GM12878 (cell line): ENCODE measurements around the gene DLG1. TPM values are rescaled to one million over a fixed set of nuclear protein-coding genes. Genes with fewer than 3 reads are reported as not detected.

Source experiments
- ATAC-seq: fragments of 200-7000 bp; cut with Tn5 transposase; 3 replicates; pipeline ENCODE4 v1.9.1; 2020; ENCODE audit warnings: mild to moderate bottlenecking, moderate library complexity
- BruUV-seq: library from RNA; stranded (reverse); fragments of 400-500 nt; replicated peaks from 2 replicates; lab custom pipeline; 2021; lab: Mats Ljungman, UMichigan
- CTCF ChIA-PET: fragments of 300-600 bp; sonication (Branson Sonifier 250); formaldehyde crosslinking; extraction: SDS; loops from one replicate; lab custom pipeline; 2021; ENCODE audit warnings: inconsistent platforms; lab: Yijun Ruan, JAX
- POLR2A ChIA-PET: fragments of 350-600 bp; formaldehyde crosslinking; extraction: SDS; loops from one replicate; lab custom pipeline; 2021; ENCODE audit warnings: inconsistent platforms; lab: Charles Lee
- RAD21 ChIA-PET: fragments of 300-600 bp; sonication (Branson Sonifier 250); formaldehyde crosslinking; loops from one replicate; lab custom pipeline; 2023; ENCODE audit warnings: antibody characterized with exemption; ENCODE audit not compliant: unreplicated experiment; lab: Charles Lee
- SMC1A ChIA-PET: fragments of 300-600 bp; sonication (Branson Sonifier 250); formaldehyde crosslinking; loops from one replicate; lab custom pipeline; 2023; ENCODE audit not compliant: unreplicated experiment, uncharacterized antibody; lab: Charles Lee
- DNase-seq: peaks from one replicate; pipeline ENCODE4 v3.0.0-alpha.2; 2011; ENCODE audit warnings: low read depth, low spot score
- FAIRE-seq: peaks from 3 replicates; lab custom pipeline; 2011; peaks lifted over from hg19 to GRCh38; lab: Jason Lieb, UNC
- H2AFZ ChIP-seq: 2 replicates; pipeline ENCODE4 v1.6.0; 2011; ENCODE audit warnings: low read depth, low read length, control low read depth; ENCODE audit not compliant: control insufficient read depth
- H3K27ac ChIP-seq: 2 replicates; pipeline ENCODE4 v1.5.1; 2011; ENCODE audit warnings: control low read depth; ENCODE audit not compliant: control insufficient read depth, insufficient read depth
- H3K27me3 ChIP-seq, 2 experiments: replicated peaks in 1 of 2; 2 replicates each; pipeline versions ENCODE4 v1.6.0 to v1.6.1; 2011; ENCODE audit warnings: low read length in 1 of 2; ENCODE audit not compliant: control insufficient read depth in 2 of 2, insufficient read depth in 2 of 2
- H3K36me3 ChIP-seq, 2 experiments: 2 replicates each; pipeline ENCODE4 v1.5.1; 2011; ENCODE audit warnings: low read length in 1 of 2; ENCODE audit not compliant: control insufficient read depth in 2 of 2, insufficient read depth in 2 of 2
- H3K4me1 ChIP-seq: 2 replicates; pipeline ENCODE4 v1.6.1; 2011; ENCODE audit warnings: mild to moderate bottlenecking, low read length, moderate library complexity, mixed read lengths; ENCODE audit not compliant: control insufficient read depth, insufficient read depth
- H3K4me2 ChIP-seq: 2 replicates; pipeline ENCODE4 v1.6.0; 2011; ENCODE audit warnings: control low read depth; ENCODE audit not compliant: control insufficient read depth, insufficient read depth
- H3K4me3 ChIP-seq: fragments of 200-600 bp; sonication (generic); 2 replicates; pipeline ENCODE4 v1.5.1; 2016
- H3K79me2 ChIP-seq: 2 replicates; pipeline ENCODE4 v1.6.0; 2011; ENCODE audit warnings: low read length; ENCODE audit not compliant: control insufficient read depth, insufficient read depth
- H3K9ac ChIP-seq: 2 replicates; pipeline ENCODE4 v1.8.0; 2011; ENCODE audit warnings: low read length, control low read depth, mixed read lengths; ENCODE audit not compliant: control insufficient read depth, insufficient read depth
- H3K9me3 ChIP-seq: replicated peaks from 3 replicates; pipeline ENCODE4 v1.5.1; 2011; ENCODE audit warnings: mild to moderate bottlenecking, low read length; ENCODE audit not compliant: control insufficient read depth, insufficient read depth
- H4K20me1 ChIP-seq: 2 replicates; pipeline ENCODE4 v1.6.0; 2011; ENCODE audit not compliant: control insufficient read depth, insufficient read depth
- E4F1 ChIP-seq: fragments of 450-650 bp; IDR thresholded peaks from 2 replicates; pipeline ENCODE4 v1.6.1; 2018; ENCODE audit warnings: borderline replicate concordance, mild to moderate bottlenecking; ENCODE audit not compliant: partially characterized antibody
- ETV6 ChIP-seq, 2 experiments: fragments of 450-650 bp in 1 of 2; IDR thresholded peaks in 1 of 2; conservative IDR thresholded peaks in 1 of 2; 2 replicates each; pipeline ENCODE4 v1.6.1; 2014; ENCODE audit warnings: antibody characterized with exemption in 1 of 2, borderline replicate concordance in 1 of 2, low read depth in 1 of 2, mild to moderate bottlenecking in 1 of 2, moderate library complexity in 1 of 2
- JUND ChIP-seq: IDR thresholded peaks from 2 replicates; pipeline ENCODE4 v1.6.1; 2012; ENCODE audit warnings: low read depth, mild to moderate bottlenecking, low read length, improper control_type of control experiment, moderate library complexity
- NFIC ChIP-seq: IDR thresholded peaks from 2 replicates; pipeline ENCODE4 v1.6.1; 2012; ENCODE audit warnings: low read depth, mild to moderate bottlenecking, inconsistent platforms, low read length, moderate library complexity
- NR2F1 ChIP-seq: fragments of 450-650 bp; conservative IDR thresholded peaks from 2 replicates; pipeline ENCODE4 v1.6.1; 2017; ENCODE audit warnings: mild to moderate bottlenecking
- WRNIP1 ChIP-seq: IDR thresholded peaks from 2 replicates; pipeline ENCODE4 v1.6.1; 2011; ENCODE audit warnings: low read depth, low read length, improper control_type of control experiment, borderline replicate concordance
- ZNF274 ChIP-seq: IDR thresholded peaks from one replicate; pipeline ENCODE4 v1.8.0; 2011; ENCODE audit not compliant: insufficient read length, insufficient read depth
- WGBS: methylation state at CpG from one replicate; pipeline ENCODE4 v1.1.6; 2016; ENCODE audit warnings: low lambda C conversion rate; ENCODE audit not compliant: insufficient replicate concordance, insufficient coverage; ENCODE audit errors: missing lambda C conversion rate; 5-methylcytosine and 5-hydroxymethylcytosine counted together
- in situ Hi-C: fragments of 300-500 bp; cut with MboI; formaldehyde crosslinking; loops from 9 replicates; pipeline ENCODE4 v1.14.3; 2018; ENCODE audit warnings: mixed read lengths
- intact Hi-C: fragments of 100-400 bp; cut with micrococcal nuclease; formaldehyde crosslinking; loops from one replicate; pipeline ENCODE4 v1.14.2; 2022; ENCODE audit not compliant: unreplicated experiment
- polyA plus RNA-seq, 11 experiments: library from polyadenylated mRNA; depleted of rRNA in 4 of 11; unstranded in 6 of 11; stranded (reverse) in 5 of 11; fragments of >200 nt; fragmentation: Nextera tagmentation in 4 of 11; fragmentation: Illumina TruSeq in 1 of 11; extraction: Ambion mirVana in 4 of 11; extraction: Trizol in 1 of 11; gene quantifications; 1 replicate in 1 of 11; 2 replicates in 10 of 11; pipeline versions ENCODE4 v1.2.1 to v1.2.3, GENCODE V29; 2011 to 2016; ENCODE audit warnings: inconsistent platforms in 2 of 11, missing spikeins in 2 of 11, low read depth in 1 of 11
- total RNA-seq, 4 experiments: library from RNA; depleted of rRNA in 3 of 4; stranded (reverse); fragments of >200 nt in 3 of 4; fragmentation: Illumina TruSeq in 1 of 4; extraction: Trizol in 1 of 4; gene quantifications; 2 replicates each; pipeline versions ENCODE4 v1.2.1 to v1.2.3, GENCODE V29; 2013 to 2021
- TF ChIP-seq, protein P1 (sequence below): fragments of 150-350 bp; IDR thresholded peaks from 2 replicates; pipeline ENCODE4 v1.6.1; 2014; ENCODE audit warnings: mild to moderate bottlenecking, low read depth, low read length

Gene DLG1
- total and polyA plus RNA-seq, 10 of the 15 experiments (the other 5 are each of a cell fraction or from before 2014, with no cell fraction given): 9.2 to 63.1 (median 40.1) TPM

GRCh38 chr3:197266331-197266730, 32.1 kb downstream of the DLG1 start:
- Histone ChIP-seq H3K9me3 (no peaks in the 10 kb centered on the region), H3K4me3 (no peak overlapping the region), H3K9ac (no peak overlapping the region), H3K79me2 (peaks cover 6% of the 10 kb centered on the region), H3K4me2 (no peak overlapping the region), H3K27me3 (no peaks in the 10 kb centered on the region), H3K4me1 (no peaks in the 10 kb centered on the region), H4K20me1 (no peaks in the 10 kb centered on the region; the same call in 1 of the 2 replicates), H3K27ac (no peak overlapping the region), H3K36me3 (peaks cover 0 to 3% of the 10 kb centered on the region in 2 experiments; a peak in 3 of 4 replicates), H2AFZ (no peak overlapping the region)
- no TSS peak for BruUV-seq
- no peak for FAIRE-seq
- ATAC-seq: no peak
- ChIA-PET SMC1A (interaction anchor here (1.0 to 3.3 kb wide), 3 partner anchors 9 to 42 kb away, joined by 4 to 21 read pairs (median 6); no protein-coding TSS in a partner anchor), RAD21 (interaction anchor here (3.6 kb wide), 1 partner anchor 9 kb away, joined by 17 read pairs; no protein-coding TSS in a partner anchor), POLR2A (no interaction called here), CTCF (interaction anchor here (1.4 to 3.5 kb wide), 3 partner anchors 9 to 42 kb away, joined by 4 to 40 read pairs (median 16); no protein-coding TSS in a partner anchor)
- intact Hi-C loops: no loop called here
- in situ Hi-C loops: no loop called here
- no peak for DNase-seq
- TF ChIP-seq, protein P1, sequence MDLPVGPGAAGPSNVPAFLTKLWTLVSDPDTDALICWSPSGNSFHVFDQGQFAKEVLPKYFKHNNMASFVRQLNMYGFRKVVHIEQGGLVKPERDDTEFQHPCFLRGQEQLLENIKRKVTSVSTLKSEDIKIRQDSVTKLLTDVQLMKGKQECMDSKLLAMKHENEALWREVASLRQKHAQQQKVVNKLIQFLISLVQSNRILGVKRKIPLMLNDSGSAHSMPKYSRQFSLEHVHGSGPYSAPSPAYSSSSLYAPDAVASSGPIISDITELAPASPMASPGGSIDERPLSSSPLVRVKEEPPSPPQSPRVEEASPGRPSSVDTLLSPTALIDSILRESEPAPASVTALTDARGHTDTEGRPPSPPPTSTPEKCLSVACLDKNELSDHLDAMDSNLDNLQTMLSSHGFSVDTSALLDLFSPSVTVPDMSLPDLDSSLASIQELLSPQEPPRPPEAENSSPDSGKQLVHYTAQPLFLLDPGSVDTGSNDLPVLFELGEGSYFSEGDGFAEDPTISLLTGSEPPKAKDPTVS: no peak
- TF ChIP-seq WRNIP1 (no peak), ZNF274 (no peak), NFIC (no peak), NR2F1 (no peak), ETV6 (conservative IDR thresholded peaks at IDR 0.05 in 1 of 2, IDR thresholded peaks at IDR 0.05 in 1 of 2; ENCODE audit: borderline replicate concordance in 1 of 2, low read depth in 1 of 2) (no peak), E4F1 (no peak), JUND (no peak)
- 98% methylated on average over 4 of the region's 4 CpGs for WGBS
